VCaP (cell line): Measurements from ENCODE around the gene ABHD12.

Experiments
- H3K27ac ChIP-seq: fragments of 450-650 bp; 2 replicates; pipeline ENCODE4 v1.5.1; 2017
- CTCF ChIP-seq: fragments of 450-650 bp; conservative IDR thresholded peaks from 2 replicates; pipeline ENCODE4 v1.5.1; 2017; ENCODE audit warnings: mild to moderate bottlenecking, moderate library complexity

The ABHD12 gene

GRCh38 chr20:25282034-25282781, 108.4 kb downstream of the ABHD12 start:
- TF ChIP-seq CTCF = no peak
- peak overlapping the region; percentile 94 for H3K27ac ChIP-seq

DNA sequence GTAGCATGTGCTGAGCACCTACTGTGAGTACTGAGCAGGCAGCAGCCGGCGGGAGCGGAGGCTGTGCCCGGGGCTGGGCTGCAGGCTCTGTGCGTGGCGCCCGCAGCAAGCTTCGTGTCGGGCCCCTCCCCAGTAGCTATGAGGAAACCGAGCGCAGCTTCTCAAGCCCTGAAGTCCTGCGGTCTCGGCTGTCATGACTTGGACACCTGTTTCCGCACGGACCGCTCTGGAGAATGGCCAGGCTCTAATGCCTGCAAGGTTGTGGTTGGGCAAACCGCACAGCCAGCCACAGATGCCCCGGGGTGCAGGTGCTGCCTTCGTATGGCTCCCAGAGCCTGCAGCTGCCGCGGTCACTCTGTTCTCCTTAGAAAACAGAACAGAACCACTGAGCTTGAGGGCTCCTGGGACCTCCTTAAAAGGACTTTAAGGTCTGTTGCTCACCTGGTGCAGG, 109.1 kb downstream of the ABHD12 start:
- no peak for TF ChIP-seq CTCF
- H3K27ac ChIP-seq = peak overlapping the region; percentile 94

- TF ChIP-seq CTCF = no peak
- H3K27ac ChIP-seq = peak overlapping the region; percentile 94
Observed at GRCh38 chr20:25280574-25281535, 109.8 kb downstream of the ABHD12 start.

- TF ChIP-seq CTCF = no peak
- peak overlapping the region; percentile 94 for H3K27ac ChIP-seq
Observed at GRCh38 chr20:25280051-25280573, 110.5 kb downstream of the ABHD12 start.

- no peak for TF ChIP-seq CTCF
- peak overlapping the region; percentile 94 for H3K27ac ChIP-seq
Observed at GRCh38 chr20:25279403-25279802, 111.2 kb downstream of the ABHD12 start.

DNA sequence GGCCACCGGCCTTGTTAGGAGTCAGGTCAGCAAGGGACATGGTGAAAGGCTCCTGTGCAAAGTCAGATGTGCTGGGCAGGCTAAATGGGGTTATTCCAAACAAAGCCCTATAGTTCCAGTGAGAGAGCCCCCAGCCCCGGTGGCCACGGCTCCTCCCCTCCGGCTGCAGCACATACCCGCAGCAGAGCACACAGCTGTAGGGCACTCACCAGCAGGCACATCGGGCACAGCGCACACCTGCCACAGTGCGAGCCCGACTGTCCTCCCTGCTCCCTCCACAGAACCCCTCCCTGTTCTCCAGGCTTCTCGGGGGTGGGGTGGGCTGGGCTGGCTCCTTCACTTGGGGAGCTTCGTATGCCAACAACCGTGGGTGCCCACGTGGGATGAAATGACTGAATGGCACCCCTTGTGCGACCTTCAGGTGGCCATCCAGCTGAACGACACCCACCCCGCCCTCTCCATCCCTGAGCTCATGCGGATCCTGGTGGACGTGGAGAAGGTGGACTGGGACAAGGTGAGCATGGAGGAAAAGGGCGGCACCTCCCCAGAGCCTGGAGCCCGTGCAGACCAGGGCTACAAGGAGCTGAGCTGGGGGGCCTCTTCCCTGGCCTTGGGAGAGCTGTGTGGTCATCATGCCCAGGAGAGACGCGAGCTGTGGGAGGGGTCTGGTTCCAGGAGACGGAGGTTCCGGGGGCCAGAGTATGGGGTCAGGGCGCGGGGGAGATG, 111.8 kb downstream of the ABHD12 start:
- peak overlapping the region; percentile 94 for H3K27ac ChIP-seq
- no peak for TF ChIP-seq CTCF
